Measurements from ENCODE around the gene ELMO1. TPM values are rescaled to one million over a fixed set of nuclear protein-coding genes. Genes with fewer than 3 reads are reported as not detected.

Gene ELMO1
- total RNA-seq, 1 donor from 2014 or later = 132 TPM

DNA sequence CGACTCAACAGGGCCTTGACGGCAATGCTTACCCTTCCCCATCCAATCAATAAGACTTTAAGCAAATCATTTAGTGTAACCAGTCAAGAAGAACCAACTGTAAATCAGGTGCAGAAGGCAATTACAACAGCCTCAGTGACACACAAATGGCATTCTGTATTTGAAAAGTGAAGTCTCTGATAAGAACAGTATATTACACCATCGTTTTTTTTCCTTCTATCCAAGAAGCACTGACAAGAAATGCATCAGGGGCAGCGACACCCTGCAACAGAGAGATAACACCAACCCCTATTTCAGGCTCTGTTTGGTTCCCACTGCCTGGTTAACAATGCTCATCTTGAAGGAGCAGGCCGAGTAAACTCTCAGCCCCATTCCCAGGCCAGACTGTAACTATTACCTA, 520.4 kb downstream of the ELMO1 start:
- CTCF ChIA-PET = no interaction called here
- H3K27me3 Mint-ChIP-seq = no peaks in the 10 kb centered on the region
- H3K4me3 Mint-ChIP-seq = no peak overlapping the region
- peaks cover 2% of the 10 kb centered on the region for H3K4me1 Mint-ChIP-seq
- TF ChIP-seq, protein P1, sequence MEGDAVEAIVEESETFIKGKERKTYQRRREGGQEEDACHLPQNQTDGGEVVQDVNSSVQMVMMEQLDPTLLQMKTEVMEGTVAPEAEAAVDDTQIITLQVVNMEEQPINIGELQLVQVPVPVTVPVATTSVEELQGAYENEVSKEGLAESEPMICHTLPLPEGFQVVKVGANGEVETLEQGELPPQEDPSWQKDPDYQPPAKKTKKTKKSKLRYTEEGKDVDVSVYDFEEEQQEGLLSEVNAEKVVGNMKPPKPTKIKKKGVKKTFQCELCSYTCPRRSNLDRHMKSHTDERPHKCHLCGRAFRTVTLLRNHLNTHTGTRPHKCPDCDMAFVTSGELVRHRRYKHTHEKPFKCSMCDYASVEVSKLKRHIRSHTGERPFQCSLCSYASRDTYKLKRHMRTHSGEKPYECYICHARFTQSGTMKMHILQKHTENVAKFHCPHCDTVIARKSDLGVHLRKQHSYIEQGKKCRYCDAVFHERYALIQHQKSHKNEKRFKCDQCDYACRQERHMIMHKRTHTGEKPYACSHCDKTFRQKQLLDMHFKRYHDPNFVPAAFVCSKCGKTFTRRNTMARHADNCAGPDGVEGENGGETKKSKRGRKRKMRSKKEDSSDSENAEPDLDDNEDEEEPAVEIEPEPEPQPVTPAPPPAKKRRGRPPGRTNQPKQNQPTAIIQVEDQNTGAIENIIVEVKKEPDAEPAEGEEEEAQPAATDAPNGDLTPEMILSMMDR (IDR thresholded peaks at IDR 0.05) = no peak
- no peak for DNase-seq
- no peak overlapping the region for H3K27ac Mint-ChIP-seq
- peaks cover 34% of the 10 kb centered on the region for H3K36me3 Mint-ChIP-seq (ENCODE audit: low read depth)
- H3K9me3 Mint-ChIP-seq = no peaks in the 10 kb centered on the region
- ATAC-seq (ENCODE audit: low read depth) = no peak
- POLR2A ChIA-PET = no interaction called here
- intact Hi-C loops (cut with micrococcal nuclease) = no loop called here

DNA sequence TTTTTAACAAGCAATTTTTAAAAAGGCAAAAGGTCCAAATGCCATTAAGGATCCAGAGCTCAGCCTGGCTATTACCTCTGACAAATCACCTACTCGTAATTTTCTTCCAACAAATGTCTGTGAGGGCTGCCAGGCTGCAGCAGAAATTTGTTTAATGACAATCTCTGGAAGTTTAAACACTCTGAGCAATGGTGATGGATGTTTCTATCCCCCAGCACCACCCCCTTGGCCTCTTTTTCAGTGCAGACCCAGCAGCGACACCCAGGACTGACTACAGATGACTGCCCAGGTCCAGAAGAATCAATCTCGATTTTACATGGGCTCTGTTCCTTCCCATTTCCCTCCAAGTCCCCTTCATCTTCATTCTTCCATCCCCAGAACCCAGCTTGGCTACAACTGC, 523.0 kb downstream of the ELMO1 start:
- H3K36me3 Mint-ChIP-seq (ENCODE audit: low read depth) = peaks cover 31% of the 10 kb centered on the region
- CTCF ChIA-PET = no interaction called here
- H3K9me3 Mint-ChIP-seq = no peaks in the 10 kb centered on the region
- POLR2A ChIA-PET = no interaction called here
- H3K4me3 Mint-ChIP-seq = no peak overlapping the region
- intact Hi-C loops (cut with micrococcal nuclease) = no loop called here
- TF ChIP-seq, protein P1 (IDR thresholded peaks at IDR 0.05) = no peak
- no peak overlapping the region for H3K27ac Mint-ChIP-seq
- no peak for DNase-seq
- H3K4me1 Mint-ChIP-seq = peaks cover 2% of the 10 kb centered on the region
- H3K27me3 Mint-ChIP-seq = no peaks in the 10 kb centered on the region
- no peak for ATAC-seq (ENCODE audit: low read depth)

DNA sequence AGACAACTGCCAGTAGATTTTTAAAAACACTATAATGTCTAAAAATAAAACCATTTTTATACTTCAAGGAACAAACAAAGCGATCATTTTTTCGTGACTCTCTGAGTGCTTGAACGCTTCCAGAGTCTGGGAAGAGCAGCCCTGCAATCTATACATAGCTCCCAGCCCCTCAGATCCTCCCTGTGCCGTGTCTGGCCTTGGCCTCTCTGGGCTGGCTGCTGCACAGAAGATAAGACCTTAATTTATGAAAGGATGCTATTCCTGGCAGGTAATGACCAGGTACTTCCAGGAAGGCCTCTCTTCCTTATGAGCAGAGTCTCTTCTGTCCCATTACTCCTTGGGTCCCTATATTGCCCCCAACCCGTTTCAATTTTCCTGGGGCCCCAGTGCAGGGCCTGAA, 523.5 kb downstream of the ELMO1 start:
- H3K4me3 Mint-ChIP-seq = no peak overlapping the region
- H3K36me3 Mint-ChIP-seq (ENCODE audit: low read depth) = peaks cover 26% of the 10 kb centered on the region
- peaks cover 2% of the 10 kb centered on the region for H3K4me1 Mint-ChIP-seq
- no peaks in the 10 kb centered on the region for H3K9me3 Mint-ChIP-seq
- H3K27me3 Mint-ChIP-seq = no peaks in the 10 kb centered on the region
- no peak overlapping the region for H3K27ac Mint-ChIP-seq
- TF ChIP-seq, protein P1 (IDR thresholded peaks at IDR 0.05) = no peak
- ATAC-seq (ENCODE audit: low read depth) = no peak
- CTCF ChIA-PET = no interaction called here
- POLR2A ChIA-PET = no interaction called here
- no peak for DNase-seq
- intact Hi-C loops (cut with micrococcal nuclease) = no loop called here

DNA sequence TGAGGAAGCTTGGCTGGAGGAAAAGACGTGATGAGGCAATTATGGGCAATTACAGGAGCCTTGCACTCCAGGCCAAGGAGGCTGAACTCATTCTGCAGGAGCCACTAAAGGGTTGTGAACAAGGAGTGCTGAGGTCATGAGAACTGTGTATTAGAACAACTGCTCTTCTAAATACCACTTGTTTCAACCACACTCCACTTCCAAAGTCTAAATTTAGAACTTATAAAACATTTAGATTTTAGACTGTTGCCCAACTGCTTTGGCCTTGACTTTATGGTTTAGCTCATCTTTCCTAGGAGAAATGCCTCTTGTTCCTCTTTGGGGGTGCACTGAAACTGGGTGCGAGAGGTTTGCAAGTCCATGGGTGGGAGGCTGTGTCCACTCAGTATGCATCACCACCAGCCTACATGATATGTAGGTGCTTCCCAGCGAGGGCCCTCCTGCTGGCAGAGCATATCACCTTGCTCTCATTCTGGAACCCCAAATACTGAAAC, 524.7 kb downstream of the ELMO1 start:
- H3K9me3 Mint-ChIP-seq = no peaks in the 10 kb centered on the region

DNA sequence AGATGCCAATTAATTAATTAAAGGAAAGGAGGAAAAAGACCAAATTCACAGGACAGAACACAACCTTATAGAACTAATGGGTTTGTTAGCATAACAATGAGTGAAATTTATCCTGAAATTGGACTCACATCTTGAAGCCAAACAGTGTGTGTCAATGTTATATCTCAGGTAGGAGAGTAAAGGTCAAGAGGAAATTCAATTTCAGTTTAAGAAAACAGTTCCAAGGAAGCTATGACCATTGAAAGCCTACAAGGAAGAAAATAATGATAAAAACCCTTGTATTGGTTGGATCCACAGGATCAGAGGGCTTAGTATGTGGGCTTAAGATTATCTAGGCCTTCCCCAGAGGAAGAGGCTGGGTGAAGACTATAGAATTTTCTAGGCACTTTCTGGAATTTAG, 525.5 kb downstream of the ELMO1 start:
- peaks cover 1% of the 10 kb centered on the region for H3K4me1 Mint-ChIP-seq
- H3K4me3 Mint-ChIP-seq = no peak overlapping the region
- H3K9me3 Mint-ChIP-seq = no peaks in the 10 kb centered on the region
- H3K36me3 Mint-ChIP-seq (ENCODE audit: low read depth) = peaks cover 30% of the 10 kb centered on the region
- CTCF ChIA-PET = no interaction called here
- ATAC-seq (ENCODE audit: low read depth) (no peak), DNase-seq (no peak)
- H3K27me3 Mint-ChIP-seq = no peaks in the 10 kb centered on the region
- no peak overlapping the region for H3K27ac Mint-ChIP-seq
- intact Hi-C loops (cut with micrococcal nuclease) = no loop called here
- TF ChIP-seq, protein P1 (IDR thresholded peaks at IDR 0.05) = no peak
- POLR2A ChIA-PET = no interaction called here

More for the DNA sequence above, 524.7 kb downstream of the ELMO1 start:
- H3K4me1 Mint-ChIP-seq = peaks cover 2% of the 10 kb centered on the region
- H3K36me3 Mint-ChIP-seq (ENCODE audit: low read depth) = peaks cover 31% of the 10 kb centered on the region
- ChIA-PET POLR2A (no interaction called here), CTCF (no interaction called here)
- TF ChIP-seq, protein P1 (IDR thresholded peaks at IDR 0.05) = no peak
- intact Hi-C loops (cut with micrococcal nuclease) = no loop called here
- DNase-seq (no peak), ATAC-seq (ENCODE audit: low read depth) (no peak)
- no peak overlapping the region for H3K4me3 Mint-ChIP-seq
- H3K27me3 Mint-ChIP-seq = no peaks in the 10 kb centered on the region
- no peak overlapping the region for H3K27ac Mint-ChIP-seq

Data from activated B cell treated with CpG ODN at 0.5 μM for 24 hours (primary cell).